B cell (primary cell): ENCODE measurements around the gene FILIP1.

ENCODE experiments used
- EZH2 ChIP-seq: IDR thresholded peaks from 2 replicates; pipeline ENCODE4 v1.6.1; 2012; ENCODE audit warnings: borderline replicate concordance, low read depth, mild to moderate bottlenecking, moderate library complexity, low read length; ENCODE audit not compliant: insufficient read depth, poor library complexity, severe bottlenecking
- TF ChIP-seq, protein P1 (sequence below): fragments of 200-600 bp; IDR thresholded peaks from one replicate; pipeline ENCODE4 v1.8.0; 2022; ENCODE audit warnings: antibody characterized with exemption, mild to moderate bottlenecking

DNA sequence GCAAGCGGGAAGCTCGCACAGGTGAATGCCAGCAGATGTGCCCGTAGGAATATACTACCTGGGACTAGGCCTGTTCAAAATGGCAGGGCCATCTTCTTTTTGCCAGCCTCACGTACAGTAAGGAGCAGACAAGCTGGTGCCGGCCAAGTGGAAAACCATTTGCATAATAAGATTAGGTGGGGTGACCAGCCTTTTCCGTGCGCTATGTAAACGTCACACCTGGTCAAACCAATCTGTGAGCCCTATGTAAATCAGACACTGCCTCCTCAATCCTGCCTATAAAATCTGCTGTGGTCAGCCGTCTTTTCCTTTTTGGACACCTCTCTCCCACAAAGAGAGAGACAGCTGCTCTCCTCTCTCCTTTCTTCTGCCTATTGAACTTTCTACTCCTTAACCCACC lies 148.2 kb downstream of the FILIP1 start:
- TF ChIP-seq EZH2, result no peak
- TF ChIP-seq, protein P1, sequence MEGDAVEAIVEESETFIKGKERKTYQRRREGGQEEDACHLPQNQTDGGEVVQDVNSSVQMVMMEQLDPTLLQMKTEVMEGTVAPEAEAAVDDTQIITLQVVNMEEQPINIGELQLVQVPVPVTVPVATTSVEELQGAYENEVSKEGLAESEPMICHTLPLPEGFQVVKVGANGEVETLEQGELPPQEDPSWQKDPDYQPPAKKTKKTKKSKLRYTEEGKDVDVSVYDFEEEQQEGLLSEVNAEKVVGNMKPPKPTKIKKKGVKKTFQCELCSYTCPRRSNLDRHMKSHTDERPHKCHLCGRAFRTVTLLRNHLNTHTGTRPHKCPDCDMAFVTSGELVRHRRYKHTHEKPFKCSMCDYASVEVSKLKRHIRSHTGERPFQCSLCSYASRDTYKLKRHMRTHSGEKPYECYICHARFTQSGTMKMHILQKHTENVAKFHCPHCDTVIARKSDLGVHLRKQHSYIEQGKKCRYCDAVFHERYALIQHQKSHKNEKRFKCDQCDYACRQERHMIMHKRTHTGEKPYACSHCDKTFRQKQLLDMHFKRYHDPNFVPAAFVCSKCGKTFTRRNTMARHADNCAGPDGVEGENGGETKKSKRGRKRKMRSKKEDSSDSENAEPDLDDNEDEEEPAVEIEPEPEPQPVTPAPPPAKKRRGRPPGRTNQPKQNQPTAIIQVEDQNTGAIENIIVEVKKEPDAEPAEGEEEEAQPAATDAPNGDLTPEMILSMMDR, result no peak
